HG02588 (cell line): ENCODE data around the gene MUS81.
"Not testable (repeated sequence)": the region's sequence is repeated elsewhere in the genome, so short reads cannot be mapped to it uniquely, and the experiment has no call there.

Experiments used
- ATAC-seq: cut with Tn5 transposase; IDR thresholded peaks from one replicate; pipeline ENCODE4 v1.9.1; 2021; ENCODE audit warnings: mild to moderate bottlenecking, moderate library complexity; ENCODE audit not compliant: unreplicated experiment

MUS81 gene

GRCh38 chr11:65890324-65891218 lies 30.3 kb downstream of the MUS81 start, which contains the start of gene CCDC85B:
Gene CCDC85B, plus strand, starts transcription at chr11:65890673. Its CDS starts 111 bp downstream, at chr11:65890784.
- peak; percentile 49 for ATAC-seq

- no peak for ATAC-seq
Observed at GRCh38 chr11:65891219-65892136, 31.2 kb downstream of the MUS81 start.

- ATAC-seq, result not testable (repeated sequence)
Observed at GRCh38 chr11:65892137-65892540, 31.9 kb downstream of the MUS81 start.

- no peak for ATAC-seq
Observed at GRCh38 chr11:65892661-65893317, 32.6 kb downstream of the MUS81 start.

DNA sequence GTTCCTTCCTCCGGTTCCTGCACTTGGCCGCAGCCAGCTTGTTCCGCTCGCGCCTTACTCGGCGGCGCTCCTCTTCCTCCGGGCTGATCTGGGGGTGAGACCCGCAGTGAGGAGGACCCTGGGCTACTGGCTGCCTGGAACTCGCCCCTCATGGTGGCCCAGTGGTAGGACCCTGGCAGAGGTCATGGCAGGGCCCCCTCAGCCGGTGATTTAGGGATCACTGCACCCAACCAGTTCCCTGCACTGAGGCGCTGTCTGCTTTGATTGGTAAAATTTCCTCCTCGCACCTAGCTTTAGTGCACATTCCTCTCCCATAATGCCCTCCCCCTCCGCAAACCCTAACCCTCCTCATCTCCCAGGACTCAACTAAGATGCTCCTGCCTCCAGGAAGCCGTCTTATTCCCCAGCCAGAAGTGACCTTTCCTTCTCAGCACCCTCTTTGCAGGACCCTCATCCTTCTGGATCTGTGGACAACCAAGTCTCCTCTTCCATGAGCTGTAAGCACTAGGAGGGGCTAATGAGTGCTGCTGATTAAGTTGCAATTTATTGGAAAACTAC lies 33.9 kb downstream of the MUS81 start:
- ATAC-seq, result no peak

DNA sequence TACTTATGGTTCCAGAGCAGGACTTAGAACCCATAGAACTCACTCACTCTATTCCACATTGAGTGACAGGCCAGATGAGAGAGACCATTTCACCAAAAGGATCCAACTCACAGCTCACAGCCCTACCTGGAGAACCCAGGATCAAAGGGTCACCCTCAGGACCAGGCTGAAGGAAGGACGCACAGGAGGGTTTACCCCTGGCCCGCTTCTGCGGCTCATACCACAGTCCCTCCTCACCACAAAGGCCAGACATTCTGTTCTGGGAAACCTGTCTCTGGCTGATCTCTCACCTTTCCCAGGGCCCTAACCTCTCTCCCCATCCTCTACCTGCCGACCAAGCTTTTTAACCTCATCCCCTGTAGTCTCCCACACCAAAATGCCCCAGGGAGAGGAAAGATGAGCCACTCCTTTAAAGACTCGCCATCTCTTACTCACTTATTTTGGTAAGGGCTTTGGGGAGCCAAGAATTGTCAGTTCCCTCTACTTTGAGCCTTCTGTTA lies 35.3 kb downstream of the MUS81 start:
- ATAC-seq, result no peak

DNA sequence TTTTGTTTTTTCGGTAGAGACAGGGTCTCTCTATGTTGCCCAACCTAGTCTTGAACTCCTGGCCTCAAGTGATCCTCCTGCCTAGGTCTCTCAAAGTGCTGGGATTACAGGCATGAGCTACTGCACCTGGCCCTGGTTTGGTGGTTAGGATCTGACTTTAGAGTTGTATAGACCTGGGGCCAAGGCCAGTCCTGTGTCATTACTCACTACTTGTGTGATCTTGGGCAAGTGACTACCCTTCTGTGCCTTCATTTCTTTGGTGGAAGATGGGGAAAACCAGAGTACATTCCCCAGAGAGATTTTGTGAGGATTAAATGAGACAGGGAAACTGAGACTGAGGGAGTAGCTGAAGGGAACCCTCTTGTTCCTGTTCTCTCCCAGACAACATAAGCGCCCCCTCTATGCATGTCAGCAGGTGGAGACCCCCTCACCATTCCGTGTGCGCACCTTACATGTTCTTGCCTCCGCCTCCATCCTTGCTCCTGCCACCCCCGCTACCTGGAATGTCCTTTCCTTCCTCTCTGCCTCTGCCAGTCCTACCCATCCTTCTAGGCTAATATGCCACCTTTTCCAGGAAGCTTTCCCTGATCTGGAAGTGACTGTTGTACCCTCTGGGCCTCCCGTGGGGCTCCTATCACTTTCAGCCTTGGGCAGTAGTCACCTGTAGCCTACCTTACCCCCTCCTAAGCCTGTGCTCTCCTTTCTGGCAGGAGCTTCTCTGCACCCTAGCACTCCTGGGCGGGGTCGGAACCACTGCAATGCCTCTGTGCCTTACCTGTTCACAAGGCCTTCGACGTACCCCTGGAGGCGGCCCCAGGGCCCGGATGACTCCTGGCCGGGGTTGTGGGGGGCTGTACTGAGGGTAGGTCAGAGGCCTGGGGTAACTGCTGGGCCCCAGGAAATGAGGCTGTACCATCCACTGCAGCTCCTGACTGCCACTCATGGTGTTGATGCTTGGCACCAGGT lies 36.1 kb downstream of the MUS81 start:
- no peak for ATAC-seq

GRCh38 chr11:65897020-65897471 lies 36.8 kb downstream of the MUS81 start:
- no peak for ATAC-seq

DNA sequence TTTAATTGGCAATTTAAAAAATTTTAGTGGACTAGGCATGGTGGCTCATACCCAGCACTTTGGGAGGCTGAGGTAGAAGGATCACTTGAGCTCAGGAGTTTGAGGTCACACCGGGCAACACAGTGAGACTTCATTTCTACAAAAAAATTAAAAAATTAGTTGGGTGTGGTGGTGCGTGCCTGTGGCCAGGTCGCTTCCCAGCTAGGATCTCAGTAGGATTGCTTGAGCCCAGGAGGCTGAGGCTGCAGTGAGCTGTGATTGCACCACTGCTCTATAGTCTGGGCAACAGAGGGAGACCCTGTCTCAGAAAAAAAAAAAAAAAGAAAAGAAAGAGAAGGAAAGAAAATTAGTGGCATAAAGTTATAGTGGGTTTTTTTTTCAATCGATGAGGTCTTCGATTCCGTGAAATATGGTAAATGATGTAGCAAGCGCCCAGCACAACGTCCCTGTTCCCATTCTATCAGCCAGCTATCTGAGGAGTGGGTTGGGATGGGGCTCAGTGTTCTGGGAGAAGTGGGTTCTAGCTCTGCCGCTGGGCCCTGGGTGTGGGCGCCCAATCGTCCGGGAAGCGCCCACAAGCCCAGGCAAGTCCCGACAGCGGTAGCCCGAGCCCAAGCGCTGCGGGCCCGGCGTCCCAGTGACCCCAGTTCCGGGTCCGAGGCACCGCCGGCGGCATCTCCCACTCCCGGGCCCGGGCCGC lies 38.6 kb downstream of the MUS81 start:
- no peak for ATAC-seq

- no peak for ATAC-seq
Observed at GRCh38 chr11:65899356-65900124, 39.3 kb downstream of the MUS81 start.

GRCh38 chr11:65900125-65900898 lies 40.1 kb downstream of the MUS81 start, which contains the start of gene FOSL1:
Gene FOSL1, minus strand, starts transcription at chr11:65900388. Its CDS starts 49 bp downstream, at chr11:65900339.
- ATAC-seq, result peak; percentile 66

- ATAC-seq, result no peak
Observed at GRCh38 chr11:65900899-65901180, 40.6 kb downstream of the MUS81 start.

- ATAC-seq, result no peak
Observed at GRCh38 chr11:65903068-65903481, 42.8 kb downstream of the MUS81 start.

DNA sequence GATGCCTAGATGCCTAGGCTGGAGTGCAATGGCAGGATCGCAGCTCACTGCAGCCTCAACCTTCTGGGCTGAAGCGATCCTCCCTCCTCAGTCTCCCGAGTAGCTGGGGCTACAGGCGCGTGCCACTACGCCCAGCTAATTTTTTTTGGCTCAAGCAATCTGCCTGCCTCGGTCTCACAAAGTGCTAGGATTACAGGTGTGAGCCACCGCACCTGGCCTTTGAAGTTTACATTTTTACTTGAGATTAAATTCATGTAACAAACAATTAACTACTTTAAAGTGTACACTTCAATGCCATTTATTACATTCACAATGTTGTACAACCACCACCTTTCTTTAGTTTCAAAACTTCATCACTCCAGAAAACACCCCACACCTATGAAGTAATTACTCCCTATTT lies 43.5 kb downstream of the MUS81 start:
- ATAC-seq, result no peak

GRCh38 chr11:65906602-65907001 lies 46.4 kb downstream of the MUS81 start:
- ATAC-seq, result no peak

DNA sequence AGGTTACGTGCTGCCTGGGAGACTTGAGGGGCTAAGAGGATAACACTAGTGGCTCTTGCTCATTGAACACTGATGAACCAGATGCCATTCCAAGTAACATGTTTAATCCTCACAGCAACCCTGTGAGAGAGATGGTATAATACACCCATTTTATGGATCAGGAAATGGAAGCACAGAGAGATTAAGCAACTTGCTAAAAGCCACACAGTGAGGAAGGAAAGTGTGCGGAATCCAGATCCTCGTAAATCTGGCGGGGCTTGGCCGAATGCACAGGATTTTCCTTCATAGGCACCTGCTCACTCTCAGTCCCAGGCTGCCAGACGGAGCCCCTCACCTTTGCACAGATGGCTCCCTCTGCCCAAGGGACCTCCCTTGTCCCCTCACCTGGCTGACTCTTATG lies 47.6 kb downstream of the MUS81 start:
- ATAC-seq, result no peak
